Endothelial cell of umbilical vein (primary cell): ENCODE data around the gene SLC44A5. TPM values are rescaled to one million over a fixed set of nuclear protein-coding genes. Genes with fewer than 3 reads are reported as not detected.

ENCODE experiments used
- BruUV-seq: library from RNA; stranded (reverse); fragments of 400-500 nt; replicated peaks from 2 replicates; lab custom pipeline; 2021; lab: Mats Ljungman, UMichigan
- CTCF ChIA-PET: fragments of 300-600, 350-600 bp; sonication (Branson Sonifier 250); formaldehyde crosslinking; loops from one replicate; lab custom pipeline; 2021; ENCODE audit warnings: antibody characterized with exemption, inconsistent platforms; lab: Charles Lee
- POLR2A ChIA-PET: fragments of 300-600, 350-600 bp; sonication (Branson Sonifier 250); formaldehyde crosslinking; loops from one replicate; lab custom pipeline; 2021; ENCODE audit warnings: antibody characterized with exemption, inconsistent platforms; lab: Charles Lee
- DNase-seq: peaks from one replicate; pipeline ENCODE4 v3.0.0-alpha.2; 2011; ENCODE audit warnings: low read depth, low spot score
- FAIRE-seq: peaks from 2 replicates; lab custom pipeline; 2011; peaks lifted over from hg19 to GRCh38; lab: Jason Lieb, UNC
- H2AFZ ChIP-seq: 2 replicates; pipeline ENCODE4 v1.6.0; 2012; ENCODE audit warnings: low read depth, low read length, control low read depth, inconsistent platforms
- H3K27ac ChIP-seq: 2 replicates; pipeline ENCODE4 v1.5.1; 2011; ENCODE audit warnings: low read depth, mild to moderate bottlenecking, control low read depth, low read length, moderate library complexity; ENCODE audit not compliant: insufficient read depth
- H3K27me3 ChIP-seq, 2 experiments: 2 replicates each; pipeline versions ENCODE4 v1.6.0 to v1.6.1; 2011; ENCODE audit warnings: low read length in 2 of 2, mixed read lengths in 1 of 2; ENCODE audit not compliant: control insufficient read depth in 2 of 2, insufficient read depth in 2 of 2
- H3K36me3 ChIP-seq, 2 experiments: 2 replicates in 1 of 2; 3 replicates in 1 of 2; pipeline ENCODE4 v1.5.1; 2011; ENCODE audit warnings: low read length in 2 of 2, mild to moderate bottlenecking in 1 of 2, moderate library complexity in 1 of 2; ENCODE audit not compliant: control insufficient read depth in 2 of 2, insufficient read depth in 2 of 2; ENCODE audit errors: extremely low read depth in 1 of 2
- H3K4me1 ChIP-seq: 3 replicates; pipeline ENCODE4 v1.5.1; 2011; ENCODE audit warnings: mild to moderate bottlenecking, low read length; ENCODE audit not compliant: control insufficient read depth, insufficient read depth; ENCODE audit errors: extremely low read depth
- H3K4me2 ChIP-seq: 2 replicates; pipeline ENCODE4 v1.6.1; 2011; ENCODE audit warnings: low read length, control low read depth, mixed read lengths; ENCODE audit not compliant: insufficient read depth
- H3K4me3 ChIP-seq, 3 experiments: fragments of 200-600 bp in 1 of 3; sonication (generic), shearing (Covaris generic) in 1 of 3; replicated peaks in 1 of 3; 2 replicates each; pipeline ENCODE4 v1.5.1; 2011 to 2016; ENCODE audit warnings: control low read depth in 3 of 3, low read length in 3 of 3, mild to moderate bottlenecking in 2 of 3, inconsistent platforms in 1 of 3, low read depth in 1 of 3, moderate library complexity in 1 of 3; ENCODE audit not compliant: insufficient read depth in 1 of 3
- H3K79me2 ChIP-seq: 2 replicates; pipeline ENCODE4 v1.6.0; 2012; ENCODE audit warnings: low read length, inconsistent platforms; ENCODE audit not compliant: control insufficient read depth, insufficient read depth
- H3K9ac ChIP-seq: replicated peaks from 2 replicates; pipeline ENCODE3; 2011; ENCODE audit warnings: low read length, control low read depth; ENCODE audit not compliant: insufficient read depth; ENCODE audit errors: extremely low read depth
- H3K9me1 ChIP-seq: replicated peaks from 3 replicates; pipeline ENCODE4 v1.6.0; 2011; ENCODE audit warnings: mild to moderate bottlenecking, low read length; ENCODE audit not compliant: control insufficient read depth, insufficient read depth; ENCODE audit errors: extremely low read depth
- H3K9me3 ChIP-seq: replicated peaks from 2 replicates; pipeline ENCODE4 v1.5.1; 2012; ENCODE audit warnings: low read length, inconsistent platforms; ENCODE audit not compliant: control insufficient read depth, insufficient read depth
- H4K20me1 ChIP-seq: replicated peaks from 2 replicates; pipeline ENCODE3; 2011; ENCODE audit warnings: mild to moderate bottlenecking, low read length; ENCODE audit not compliant: control insufficient read depth, insufficient read depth; ENCODE audit errors: extremely low read depth
- CTCF ChIP-seq, 2 donors: IDR thresholded peaks; 1 replicate in 1 of 2; 2 replicates in 1 of 2; pipeline ENCODE4 v1.5.1; 2011; ENCODE audit warnings: low read length in 2 of 2, mild to moderate bottlenecking in 2 of 2, moderate library complexity in 2 of 2, control low read depth in 1 of 2, inconsistent platforms in 1 of 2, low read depth in 1 of 2; ENCODE audit not compliant: insufficient read depth in 1 of 2; ENCODE audit errors: extremely low read depth in 1 of 2
- EZH2 ChIP-seq: IDR thresholded peaks from 2 replicates; pipeline ENCODE4 v1.6.1; 2012; ENCODE audit warnings: borderline replicate concordance, low read depth, mild to moderate bottlenecking, moderate library complexity, low read length, inconsistent platforms; ENCODE audit not compliant: severe bottlenecking
- FOS ChIP-seq: IDR thresholded peaks from 2 replicates; pipeline ENCODE4 v1.6.1; 2011; ENCODE audit warnings: mild to moderate bottlenecking, low read length, moderate library complexity, borderline replicate concordance; ENCODE audit not compliant: insufficient read depth
- GATA2 ChIP-seq: IDR thresholded peaks from 2 replicates; pipeline ENCODE4 v1.7.0; 2011; ENCODE audit warnings: low read depth, mild to moderate bottlenecking, moderate library complexity, mixed read lengths, low read length; ENCODE audit not compliant: insufficient read length, insufficient read depth
- JUN ChIP-seq: IDR thresholded peaks from 2 replicates; pipeline ENCODE4 v1.6.1; 2011; ENCODE audit warnings: borderline replicate concordance, low read depth; ENCODE audit not compliant: insufficient read length, insufficient read depth
- MAX ChIP-seq: IDR thresholded peaks from 2 replicates; pipeline ENCODE4 v1.6.1; 2011; ENCODE audit not compliant: insufficient read depth, insufficient read length
- MYC ChIP-seq: IDR thresholded peaks from one replicate; pipeline ENCODE4 v1.6.1; 2011; ENCODE audit warnings: mild to moderate bottlenecking, low read depth, low read length
- POLR2A ChIP-seq: IDR thresholded peaks from 2 replicates; pipeline ENCODE4 v1.6.1; 2012; ENCODE audit warnings: low read depth, mild to moderate bottlenecking, control low read depth, low read length
- POLR2AphosphoS5 ChIP-seq: IDR thresholded peaks from 2 replicates; pipeline ENCODE4 v1.6.1; 2012; ENCODE audit warnings: low read depth, mild to moderate bottlenecking, control low read depth, low read length, moderate library complexity; ENCODE audit not compliant: insufficient read depth
- dilution Hi-C: fragments of 300-500 bp; cut with MboI; formaldehyde crosslinking; loops from one replicate; pipeline ENCODE4 v1.15.0; 2019; ENCODE audit warnings: low sequenced_read_pairs; ENCODE audit not compliant: extremely low pct_ligation_motif_present
- intact Hi-C: fragments of 100-400 bp; cut with micrococcal nuclease; formaldehyde crosslinking; loops from one replicate; pipeline ENCODE4 v1.10.0; 2022
- polyA plus RNA-seq, 4 experiments: library from polyadenylated mRNA; depleted of rRNA in 3 of 4; stranded (reverse) in 3 of 4; unstranded in 1 of 4; fragments of >200 nt; gene quantifications; 2 replicates each; pipeline versions ENCODE4 v1.2.1 to v1.2.3, GENCODE V29; 2011 to 2012; ENCODE audit warnings: missing spikeins in 1 of 4
- total RNA-seq: library from RNA; stranded (reverse); gene quantifications from 2 replicates; pipeline ENCODE4 v1.2.3, GENCODE V29; 2021

Gene SLC44A5
- total and polyA plus RNA-seq, 2 donors (not counting 3 experiments of a cell fraction or from before 2014, with no cell fraction given) = 1.6 to 3.2 TPM

GRCh38 chr1:75198761-75199160 lies 412.2 kb downstream of the SLC44A5 start:
- Histone ChIP-seq H3K79me2 (no peaks in the 10 kb centered on the region), H3K27ac (no peak overlapping the region), H3K36me3 (no peaks in the 10 kb centered on the region), H3K9me1 (no peaks in the 10 kb centered on the region), H3K9ac (no peak overlapping the region), H3K27me3 (peaks cover 6 to 20% of the 10 kb centered on the region in 2 experiments), H2AFZ (no peak overlapping the region), H4K20me1 (peaks cover 2% of the 10 kb centered on the region), H3K9me3 (no peaks in the 10 kb centered on the region), H3K4me1 (no peaks in the 10 kb centered on the region), H3K4me3 (no peak overlapping the region), H3K4me2 (no peak overlapping the region)
- dilution Hi-C loops (loop anchor here (25.0 kb wide), 1 partner anchor 411 kb away; no protein-coding TSS in a partner anchor), intact Hi-C loops (no loop called here)
- FAIRE-seq = no peak
- no TSS peak for BruUV-seq
- no peak for TF ChIP-seq POLR2AphosphoS5
- TF ChIP-seq MYC = no peak
- no peak for TF ChIP-seq POLR2A
- TF ChIP-seq FOS = no peak
- TF ChIP-seq CTCF (IDR thresholded peaks at IDR 0.05; ENCODE audit: extremely low read depth in 1 of 2, insufficient read depth in 1 of 2, low read depth in 1 of 2, low read length in 2 of 2) = no peak
- no peak for TF ChIP-seq JUN
- no peak for TF ChIP-seq MAX
- TF ChIP-seq EZH2 = no peak
- no peak for TF ChIP-seq GATA2
- ChIA-PET POLR2A (no interaction called here), CTCF (interaction anchor here (8.5 kb wide), 1 partner anchor 425 kb away, joined by 279 read pairs; no protein-coding TSS in a partner anchor)
- DNase-seq = no peak
